Right lung (tissue), 5 donors: ENCODE results near the gene TLK1. TPM values are rescaled to one million over a fixed set of nuclear protein-coding genes. Genes with fewer than 3 reads are reported as not detected.
A peak's percentile ranks its signal among the peaks of the same experiment; 100 is the strongest.
"Not testable (repeated sequence)": the region's sequence is repeated elsewhere in the genome, so short reads cannot be mapped to it uniquely, and the experiment has no call there.

Experiments
- DNase-seq, 2 donors: peaks; one replicate each; pipeline ENCODE4 v3.0.0-alpha.2; 2013
- polyA plus RNA-seq, 5 donors: library from polyadenylated mRNA; unstranded; fragments of 120-200 nt; gene quantifications; one replicate each; pipeline versions ENCODE4 v1.2.1 to v1.2.3, GENCODE V29; 2013; ENCODE audit warnings: inconsistent platforms in 1 of 5, low replicate concordance in 1 of 5; ENCODE audit not compliant: insufficient read length in 5 of 5, insufficient read depth in 1 of 5

Gene TLK1
- polyA plus RNA-seq, 5 donors: 26.7 to 40.8 (median 38.6) TPM

GRCh38 chr2:171173087-171173486, 12.4 kb upstream of the TLK1 start:
- no peak for DNase-seq

- DNase-seq: no peak
Measured at GRCh38 chr2:171171808-171172207, 11.1 kb upstream of the TLK1 start.

- DNase-seq: no peak
Measured at GRCh38 chr2:171169839-171170238, 9.1 kb upstream of the TLK1 start.

- no peak for DNase-seq
Measured at GRCh38 chr2:171169333-171169732, 8.6 kb upstream of the TLK1 start.

- DNase-seq: no peak
Measured at GRCh38 chr2:171167352-171167997, 6.8 kb upstream of the TLK1 start.

GRCh38 chr2:171166328-171166983, 5.8 kb upstream of the TLK1 start:
- DNase-seq: no peak

- DNase-seq: no peak
Measured at GRCh38 chr2:171165967-171166327, 5.3 kb upstream of the TLK1 start.

GRCh38 chr2:171163261-171163660, 2.6 kb upstream of the TLK1 start:
- no peak for DNase-seq

GRCh38 chr2:171162522-171163197, 2.0 kb upstream of the TLK1 start:
- not testable (repeated sequence) for DNase-seq

GRCh38 chr2:171160956-171161740, 455 bp upstream of the TLK1 start:
- peak; percentile 48 to 54 for DNase-seq

- peak; percentile 50 to 56 for DNase-seq
Measured at GRCh38 chr2:171159372-171160118, 1.1 kb downstream of the TLK1 start.

GRCh38 chr2:171158790-171159371, 1.8 kb downstream of the TLK1 start:
- DNase-seq: no peak

GRCh38 chr2:171158036-171158789, 2.5 kb downstream of the TLK1 start:
- no peak for DNase-seq

- no peak for DNase-seq
Measured at GRCh38 chr2:171157109-171157500, 3.6 kb downstream of the TLK1 start.

GRCh38 chr2:171154348-171154747, 6.3 kb downstream of the TLK1 start:
- no peak for DNase-seq

GRCh38 chr2:171150694-171151285, 9.9 kb downstream of the TLK1 start:
- DNase-seq: no peak

- no peak for DNase-seq
Measured at GRCh38 chr2:171149986-171150693, 10.6 kb downstream of the TLK1 start.

GRCh38 chr2:171149171-171149938, 11.3 kb downstream of the TLK1 start:
- DNase-seq: no peak

- no peak for DNase-seq
Measured at GRCh38 chr2:171147081-171147480, 13.6 kb downstream of the TLK1 start.
